Endothelial cell of umbilical vein (primary cell): ENCODE data around the gene RSL24D1. TPM values are rescaled to one million over a fixed set of nuclear protein-coding genes. Genes with fewer than 3 reads are reported as not detected.
"Not testable (repeated sequence)": the region's sequence is repeated elsewhere in the genome, so short reads cannot be mapped to it uniquely, and the experiment has no call there.

Experiments used
- BruUV-seq: library from RNA; stranded (reverse); fragments of 400-500 nt; replicated peaks from 2 replicates; lab custom pipeline; 2021; lab: Mats Ljungman, UMichigan
- CTCF ChIA-PET: fragments of 300-600, 350-600 bp; sonication (Branson Sonifier 250); formaldehyde crosslinking; loops from one replicate; lab custom pipeline; 2021; ENCODE audit warnings: antibody characterized with exemption, inconsistent platforms; lab: Charles Lee
- POLR2A ChIA-PET: fragments of 300-600, 350-600 bp; sonication (Branson Sonifier 250); formaldehyde crosslinking; loops from one replicate; lab custom pipeline; 2021; ENCODE audit warnings: antibody characterized with exemption, inconsistent platforms; lab: Charles Lee
- DNase-seq: peaks from one replicate; pipeline ENCODE4 v3.0.0-alpha.2; 2011; ENCODE audit warnings: low read depth, low spot score
- FAIRE-seq: peaks from 2 replicates; lab custom pipeline; 2011; peaks lifted over from hg19 to GRCh38; lab: Jason Lieb, UNC
- H2AFZ ChIP-seq: 2 replicates; pipeline ENCODE4 v1.6.0; 2012; ENCODE audit warnings: low read depth, low read length, control low read depth, inconsistent platforms
- H3K27ac ChIP-seq: 2 replicates; pipeline ENCODE4 v1.5.1; 2011; ENCODE audit warnings: low read depth, mild to moderate bottlenecking, control low read depth, low read length, moderate library complexity; ENCODE audit not compliant: insufficient read depth
- H3K27me3 ChIP-seq, 2 experiments: 2 replicates each; pipeline versions ENCODE4 v1.6.0 to v1.6.1; 2011; ENCODE audit warnings: low read length in 2 of 2, mixed read lengths in 1 of 2; ENCODE audit not compliant: control insufficient read depth in 2 of 2, insufficient read depth in 2 of 2
- H3K36me3 ChIP-seq, 2 experiments: 2 replicates in 1 of 2; 3 replicates in 1 of 2; pipeline ENCODE4 v1.5.1; 2011; ENCODE audit warnings: low read length in 2 of 2, mild to moderate bottlenecking in 1 of 2, moderate library complexity in 1 of 2; ENCODE audit not compliant: control insufficient read depth in 2 of 2, insufficient read depth in 2 of 2; ENCODE audit errors: extremely low read depth in 1 of 2
- H3K4me1 ChIP-seq: 3 replicates; pipeline ENCODE4 v1.5.1; 2011; ENCODE audit warnings: mild to moderate bottlenecking, low read length; ENCODE audit not compliant: control insufficient read depth, insufficient read depth; ENCODE audit errors: extremely low read depth
- H3K4me2 ChIP-seq: 2 replicates; pipeline ENCODE4 v1.6.1; 2011; ENCODE audit warnings: low read length, control low read depth, mixed read lengths; ENCODE audit not compliant: insufficient read depth
- H3K4me3 ChIP-seq, 3 experiments: fragments of 200-600 bp in 1 of 3; sonication (generic), shearing (Covaris generic) in 1 of 3; replicated peaks in 1 of 3; 2 replicates each; pipeline ENCODE4 v1.5.1; 2011 to 2016; ENCODE audit warnings: control low read depth in 3 of 3, low read length in 3 of 3, mild to moderate bottlenecking in 2 of 3, inconsistent platforms in 1 of 3, low read depth in 1 of 3, moderate library complexity in 1 of 3; ENCODE audit not compliant: insufficient read depth in 1 of 3
- H3K79me2 ChIP-seq: 2 replicates; pipeline ENCODE4 v1.6.0; 2012; ENCODE audit warnings: low read length, inconsistent platforms; ENCODE audit not compliant: control insufficient read depth, insufficient read depth
- H3K9ac ChIP-seq: replicated peaks from 2 replicates; pipeline ENCODE3; 2011; ENCODE audit warnings: low read length, control low read depth; ENCODE audit not compliant: insufficient read depth; ENCODE audit errors: extremely low read depth
- H3K9me1 ChIP-seq: replicated peaks from 3 replicates; pipeline ENCODE4 v1.6.0; 2011; ENCODE audit warnings: mild to moderate bottlenecking, low read length; ENCODE audit not compliant: control insufficient read depth, insufficient read depth; ENCODE audit errors: extremely low read depth
- H3K9me3 ChIP-seq: replicated peaks from 2 replicates; pipeline ENCODE4 v1.5.1; 2012; ENCODE audit warnings: low read length, inconsistent platforms; ENCODE audit not compliant: control insufficient read depth, insufficient read depth
- H4K20me1 ChIP-seq: replicated peaks from 2 replicates; pipeline ENCODE3; 2011; ENCODE audit warnings: mild to moderate bottlenecking, low read length; ENCODE audit not compliant: control insufficient read depth, insufficient read depth; ENCODE audit errors: extremely low read depth
- EZH2 ChIP-seq: IDR thresholded peaks from 2 replicates; pipeline ENCODE4 v1.6.1; 2012; ENCODE audit warnings: borderline replicate concordance, low read depth, mild to moderate bottlenecking, moderate library complexity, low read length, inconsistent platforms; ENCODE audit not compliant: severe bottlenecking
- FOS ChIP-seq: IDR thresholded peaks from 2 replicates; pipeline ENCODE4 v1.6.1; 2011; ENCODE audit warnings: mild to moderate bottlenecking, low read length, moderate library complexity, borderline replicate concordance; ENCODE audit not compliant: insufficient read depth
- GATA2 ChIP-seq: IDR thresholded peaks from 2 replicates; pipeline ENCODE4 v1.7.0; 2011; ENCODE audit warnings: low read depth, mild to moderate bottlenecking, moderate library complexity, mixed read lengths, low read length; ENCODE audit not compliant: insufficient read length, insufficient read depth
- JUN ChIP-seq: IDR thresholded peaks from 2 replicates; pipeline ENCODE4 v1.6.1; 2011; ENCODE audit warnings: borderline replicate concordance, low read depth; ENCODE audit not compliant: insufficient read length, insufficient read depth
- MYC ChIP-seq: IDR thresholded peaks from one replicate; pipeline ENCODE4 v1.6.1; 2011; ENCODE audit warnings: mild to moderate bottlenecking, low read depth, low read length
- POLR2A ChIP-seq: IDR thresholded peaks from 2 replicates; pipeline ENCODE4 v1.6.1; 2012; ENCODE audit warnings: low read depth, mild to moderate bottlenecking, control low read depth, low read length
- POLR2AphosphoS5 ChIP-seq: IDR thresholded peaks from 2 replicates; pipeline ENCODE4 v1.6.1; 2012; ENCODE audit warnings: low read depth, mild to moderate bottlenecking, control low read depth, low read length, moderate library complexity; ENCODE audit not compliant: insufficient read depth
- dilution Hi-C: fragments of 300-500 bp; cut with MboI; formaldehyde crosslinking; loops from one replicate; pipeline ENCODE4 v1.15.0; 2019; ENCODE audit warnings: low sequenced_read_pairs; ENCODE audit not compliant: extremely low pct_ligation_motif_present
- intact Hi-C: fragments of 100-400 bp; cut with micrococcal nuclease; formaldehyde crosslinking; loops from one replicate; pipeline ENCODE4 v1.10.0; 2022
- polyA plus RNA-seq, 4 experiments: library from polyadenylated mRNA; depleted of rRNA in 3 of 4; stranded (reverse) in 3 of 4; unstranded in 1 of 4; fragments of >200 nt; gene quantifications; 2 replicates each; pipeline versions ENCODE4 v1.2.1 to v1.2.3, GENCODE V29; 2011 to 2012; ENCODE audit warnings: missing spikeins in 1 of 4
- total RNA-seq: library from RNA; stranded (reverse); gene quantifications from 2 replicates; pipeline ENCODE4 v1.2.3, GENCODE V29; 2021
- TF ChIP-seq, protein P1 (sequence below): IDR thresholded peaks from 2 replicates; pipeline ENCODE4 v1.6.1; 2011; ENCODE audit not compliant: insufficient read depth, insufficient read length
- TF ChIP-seq, protein P2 (sequence below), 2 donors: IDR thresholded peaks; 1 replicate in 1 of 2; 2 replicates in 1 of 2; pipeline ENCODE4 v1.5.1; 2011; ENCODE audit warnings: low read length in 2 of 2, mild to moderate bottlenecking in 2 of 2, moderate library complexity in 2 of 2, control low read depth in 1 of 2, inconsistent platforms in 1 of 2, low read depth in 1 of 2; ENCODE audit not compliant: insufficient read depth in 1 of 2; ENCODE audit errors: extremely low read depth in 1 of 2

The RSL24D1 gene
- total and polyA plus RNA-seq, 2 donors (not counting 3 experiments of a cell fraction or from before 2014, with no cell fraction given), result 18.4 to 60.0 TPM

DNA sequence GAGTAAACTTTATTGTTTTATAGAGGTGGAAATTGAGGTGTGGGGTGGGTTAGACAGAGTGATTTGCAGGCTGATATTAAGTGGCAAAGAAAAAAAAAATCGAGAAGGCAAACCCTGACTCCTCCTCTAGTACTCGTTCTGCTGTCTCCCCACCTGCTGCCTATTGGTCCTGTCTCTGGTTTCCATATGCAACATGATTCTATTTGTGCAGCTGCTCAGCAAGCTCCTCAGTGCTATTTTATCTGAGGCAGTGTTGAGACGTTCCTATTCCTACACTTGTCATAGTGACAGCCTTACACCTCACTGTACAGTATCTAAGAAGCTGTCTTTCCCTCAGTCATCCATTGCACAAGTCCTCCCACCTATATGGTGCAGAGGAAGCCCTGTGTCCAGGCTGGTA is 45.1 kb downstream of the RSL24D1 start:
- no peaks in the 10 kb centered on the region for H3K9me3 ChIP-seq
- ChIA-PET CTCF (no interaction called here), POLR2A (no interaction called here)
- no peaks in the 10 kb centered on the region for H3K79me2 ChIP-seq
- no peak overlapping the region for H3K4me2 ChIP-seq
- TF ChIP-seq FOS (no peak), MYC (no peak), JUN (no peak), GATA2 (no peak), EZH2 (no peak), POLR2A (no peak), POLR2AphosphoS5 (no peak)
- TF ChIP-seq, protein P1, sequence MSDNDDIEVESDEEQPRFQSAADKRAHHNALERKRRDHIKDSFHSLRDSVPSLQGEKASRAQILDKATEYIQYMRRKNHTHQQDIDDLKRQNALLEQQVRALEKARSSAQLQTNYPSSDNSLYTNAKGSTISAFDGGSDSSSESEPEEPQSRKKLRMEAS, result no peak
- TF ChIP-seq, protein P2, sequence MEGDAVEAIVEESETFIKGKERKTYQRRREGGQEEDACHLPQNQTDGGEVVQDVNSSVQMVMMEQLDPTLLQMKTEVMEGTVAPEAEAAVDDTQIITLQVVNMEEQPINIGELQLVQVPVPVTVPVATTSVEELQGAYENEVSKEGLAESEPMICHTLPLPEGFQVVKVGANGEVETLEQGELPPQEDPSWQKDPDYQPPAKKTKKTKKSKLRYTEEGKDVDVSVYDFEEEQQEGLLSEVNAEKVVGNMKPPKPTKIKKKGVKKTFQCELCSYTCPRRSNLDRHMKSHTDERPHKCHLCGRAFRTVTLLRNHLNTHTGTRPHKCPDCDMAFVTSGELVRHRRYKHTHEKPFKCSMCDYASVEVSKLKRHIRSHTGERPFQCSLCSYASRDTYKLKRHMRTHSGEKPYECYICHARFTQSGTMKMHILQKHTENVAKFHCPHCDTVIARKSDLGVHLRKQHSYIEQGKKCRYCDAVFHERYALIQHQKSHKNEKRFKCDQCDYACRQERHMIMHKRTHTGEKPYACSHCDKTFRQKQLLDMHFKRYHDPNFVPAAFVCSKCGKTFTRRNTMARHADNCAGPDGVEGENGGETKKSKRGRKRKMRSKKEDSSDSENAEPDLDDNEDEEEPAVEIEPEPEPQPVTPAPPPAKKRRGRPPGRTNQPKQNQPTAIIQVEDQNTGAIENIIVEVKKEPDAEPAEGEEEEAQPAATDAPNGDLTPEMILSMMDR (IDR thresholded peaks at IDR 0.05; ENCODE audit: extremely low read depth in 1 of 2, insufficient read depth in 1 of 2, low read depth in 1 of 2, low read length in 2 of 2), result no peak
- no peak overlapping the region for H3K4me3 ChIP-seq
- H3K9me1 ChIP-seq, result no peaks in the 10 kb centered on the region
- BruUV-seq, result no TSS peak
- no peak overlapping the region for H3K27ac ChIP-seq
- dilution Hi-C loops (no loop called here), intact Hi-C loops (no loop called here)
- H4K20me1 ChIP-seq, result no peaks in the 10 kb centered on the region
- H2AFZ ChIP-seq, result no peak overlapping the region
- no peaks in the 10 kb centered on the region for H3K36me3 ChIP-seq
- peaks cover 0 to 3% of the 10 kb centered on the region in 2 experiments for H3K27me3 ChIP-seq
- no peak for DNase-seq
- H3K9ac ChIP-seq, result no peak overlapping the region
- FAIRE-seq, result no peak
- H3K4me1 ChIP-seq, result no peaks in the 10 kb centered on the region

DNA sequence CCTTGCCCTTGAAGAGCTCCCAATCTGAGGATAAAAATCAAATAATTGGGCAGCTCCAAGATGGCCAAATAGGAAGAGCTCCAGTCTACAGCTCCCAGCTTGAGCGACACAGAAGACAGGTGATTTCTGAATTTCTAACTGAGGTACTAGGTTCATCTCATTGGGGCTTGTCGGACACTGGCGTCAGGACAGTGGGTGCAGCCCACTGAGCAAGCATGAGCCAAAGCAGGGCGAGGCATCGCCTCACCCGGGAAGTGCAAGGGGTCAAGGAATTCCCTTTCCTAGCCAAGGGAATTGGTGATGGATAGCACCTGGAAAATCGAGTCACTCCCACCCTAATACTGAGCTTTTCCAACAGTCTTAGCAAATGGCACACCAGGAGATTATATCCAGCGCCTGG is 53.6 kb downstream of the RSL24D1 start:
- CTCF ChIA-PET, H3K4me2 ChIP-seq: not testable (repeated sequence)

More for the DNA sequence above, 53.6 kb downstream of the RSL24D1 start:
- H3K27me3 ChIP-seq, H3K4me1 ChIP-seq, H3K36me3 ChIP-seq, H2AFZ ChIP-seq, H4K20me1 ChIP-seq, H3K79me2 ChIP-seq, BruUV-seq, dilution Hi-C loops, POLR2A ChIA-PET, FAIRE-seq, DNase-seq, H3K9me3 ChIP-seq, H3K9me1 ChIP-seq, H3K27ac ChIP-seq, H3K4me3 ChIP-seq, H3K9ac ChIP-seq, intact Hi-C loops: not testable (repeated sequence)
